SHP77 treated with DMSO at 0.1 percent for 48 hours (cell line): ENCODE results near the gene KRT75.
"Not testable (repeated sequence)": the region's sequence is repeated elsewhere in the genome, so short reads cannot be mapped to it uniquely, and the experiment has no call there.

ENCODE experiments used
- DNase-seq: peaks from one replicate; lab custom pipeline; 2025; lab: John Stamatoyannopoulos, UW

Gene KRT75

GRCh38 chr12:52434081-52434733 lies at the start of gene KRT75:
TSS of gene KRT75 (minus strand) at chr12:52434371. CDS start at chr12:52434304, 67 bp downstream.
- no peak for DNase-seq

GRCh38 chr12:52480073-52480472 lies 45.9 kb upstream of the KRT75 start:
- no peak for DNase-seq

GRCh38 chr12:52477651-52478050 lies 43.5 kb upstream of the KRT75 start:
- no peak for DNase-seq

- no peak for DNase-seq
Measured at GRCh38 chr12:52474212-52474611, 40.0 kb upstream of the KRT75 start.

GRCh38 chr12:52473768-52474167 lies 39.6 kb upstream of the KRT75 start, which contains the start of gene KRT6C:
TSS of gene KRT6C (minus strand) at chr12:52473805. CDS start at chr12:52473737, 68 bp downstream.
- no peak for DNase-seq

GRCh38 chr12:52469853-52470252 lies 35.7 kb upstream of the KRT75 start:
- no peak for DNase-seq

- DNase-seq: no peak
Measured at GRCh38 chr12:52464897-52465296, 30.7 kb upstream of the KRT75 start.

- DNase-seq: no peak
Measured at GRCh38 chr12:52461693-52462092, 27.5 kb upstream of the KRT75 start.

- no peak for DNase-seq
Measured at GRCh38 chr12:52458861-52459260, 24.7 kb upstream of the KRT75 start.

- no peak for DNase-seq
Measured at GRCh38 chr12:52455821-52456220, 21.6 kb upstream of the KRT75 start.

- DNase-seq: no peak
Measured at GRCh38 chr12:52454411-52455201, 20.4 kb upstream of the KRT75 start.

- no peak for DNase-seq
Measured at GRCh38 chr12:52452101-52452500, 17.9 kb upstream of the KRT75 start, which contains the start of gene KRT6B. TSS of gene KRT6B (minus strand) at chr12:52452146. CDS start at chr12:52452078, 68 bp downstream.

GRCh38 chr12:52448228-52448627 lies 14.1 kb upstream of the KRT75 start:
- DNase-seq: no peak

- not testable (repeated sequence) for DNase-seq
Measured at GRCh38 chr12:52447196-52447595, 13.0 kb upstream of the KRT75 start.

GRCh38 chr12:52446367-52447045 lies 12.3 kb upstream of the KRT75 start:
- no peak for DNase-seq

GRCh38 chr12:52445876-52446275 lies 11.7 kb upstream of the KRT75 start:
- no peak for DNase-seq

GRCh38 chr12:52444647-52445595 lies 10.8 kb upstream of the KRT75 start:
- DNase-seq: no peak

GRCh38 chr12:52443966-52444365 lies 9.8 kb upstream of the KRT75 start:
- no peak for DNase-seq

GRCh38 chr12:52442600-52443061 lies 8.5 kb upstream of the KRT75 start:
- no peak for DNase-seq

- DNase-seq: no peak
Measured at GRCh38 chr12:52441320-52441911, 7.2 kb upstream of the KRT75 start.

- no peak for DNase-seq
Measured at GRCh38 chr12:52440821-52441319, 6.7 kb upstream of the KRT75 start.
